ENCODE data around the gene KCND3. TPM values are rescaled to one million over a fixed set of nuclear protein-coding genes. Genes with fewer than 3 reads are reported as not detected.
A peak's percentile ranks its signal among the peaks of the same experiment; 100 is the strongest.

The KCND3 gene
- total and polyA plus RNA-seq, 2 donors from 2014 or later, result 1.2 to 12.6 TPM

- no peak for DNase-seq
- FAIRE-seq, result no peak
- H3K36me3 ChIP-seq (ENCODE audit: control insufficient read depth in 2 of 3, insufficient read depth in 3 of 3, low read length in 3 of 3), result no peaks in the 10 kb centered on the region
- H3K4me1 ChIP-seq (ENCODE audit: control insufficient read depth in 2 of 3, insufficient read depth in 2 of 3, low read depth in 1 of 3, low read length in 3 of 3), result no peaks in the 10 kb centered on the region
- no peak for TF ChIP-seq CTCF (IDR thresholded peaks at IDR 0.05; ENCODE audit: borderline replicate concordance, extremely low read depth, insufficient read depth)
- no peak overlapping the region for H3K27ac ChIP-seq (ENCODE audit: low read depth in 2 of 2, low read length in 2 of 2)
- no peaks in the 10 kb centered on the region for H3K9me3 ChIP-seq (ENCODE audit: control insufficient read depth in 2 of 3, insufficient read depth in 1 of 3, low read length in 3 of 3)
- H3K9ac ChIP-seq (ENCODE audit: low read length in 3 of 3), result no peak overlapping the region
- intact Hi-C loops (cut with DNase I), result no loop called here
- no peaks in the 10 kb centered on the region for H3K27me3 ChIP-seq (ENCODE audit: control insufficient read depth, insufficient read depth, low read length)
- H3K4me3 ChIP-seq (ENCODE audit: low read length in 3 of 3), result no peak overlapping the region
Observed at GRCh38 chr1:112001436-112001835, 12.0 kb upstream of the KCND3 start.

- Histone ChIP-seq H3K9me3 (ENCODE audit: control insufficient read depth in 2 of 3, insufficient read depth in 1 of 3, low read length in 3 of 3) (no peaks in the 10 kb centered on the region), H3K4me1 (ENCODE audit: control insufficient read depth in 2 of 3, insufficient read depth in 2 of 3, low read depth in 1 of 3, low read length in 3 of 3) (no peaks in the 10 kb centered on the region), H3K36me3 (ENCODE audit: control insufficient read depth in 2 of 3, insufficient read depth in 3 of 3, low read length in 3 of 3) (no peaks in the 10 kb centered on the region), H3K27me3 (ENCODE audit: control insufficient read depth, insufficient read depth, low read length) (no peaks in the 10 kb centered on the region), H3K9ac (ENCODE audit: low read length in 3 of 3) (no peak overlapping the region), H3K4me3 (ENCODE audit: low read length in 3 of 3) (no peak overlapping the region), H3K27ac (ENCODE audit: low read depth in 2 of 2, low read length in 2 of 2) (no peak overlapping the region)
- intact Hi-C loops (cut with DNase I), result no loop called here
- peak in 1 of 5 donors; percentile 20 for DNase-seq
- TF ChIP-seq CTCF (IDR thresholded peaks at IDR 0.05; ENCODE audit: borderline replicate concordance, extremely low read depth, insufficient read depth), result no peak
- FAIRE-seq, result no peak
Observed at GRCh38 chr1:112000048-112000447, 10.6 kb upstream of the KCND3 start.

GRCh38 chr1:111998332-111998731 is 8.9 kb upstream of the KCND3 start:
- Histone ChIP-seq H3K36me3 (ENCODE audit: control insufficient read depth in 2 of 3, insufficient read depth in 3 of 3, low read length in 3 of 3) (no peaks in the 10 kb centered on the region), H3K27ac (ENCODE audit: low read depth in 2 of 2, low read length in 2 of 2) (no peak overlapping the region), H3K27me3 (ENCODE audit: control insufficient read depth, insufficient read depth, low read length) (no peaks in the 10 kb centered on the region), H3K9ac (ENCODE audit: low read length in 3 of 3) (no peak overlapping the region), H3K9me3 (ENCODE audit: control insufficient read depth in 2 of 3, insufficient read depth in 1 of 3, low read length in 3 of 3) (no peaks in the 10 kb centered on the region), H3K4me3 (ENCODE audit: low read length in 3 of 3) (no peak overlapping the region), H3K4me1 (ENCODE audit: control insufficient read depth in 2 of 3, insufficient read depth in 2 of 3, low read depth in 1 of 3, low read length in 3 of 3) (no peaks in the 10 kb centered on the region)
- intact Hi-C loops (cut with DNase I), result no loop called here
- no peak for FAIRE-seq
- TF ChIP-seq CTCF (IDR thresholded peaks at IDR 0.05; ENCODE audit: borderline replicate concordance, extremely low read depth, insufficient read depth), result no peak
- no peak for DNase-seq

- Histone ChIP-seq H3K9me3 (ENCODE audit: control insufficient read depth in 2 of 3, insufficient read depth in 1 of 3, low read length in 3 of 3) (no peaks in the 10 kb centered on the region), H3K4me1 (ENCODE audit: control insufficient read depth in 2 of 3, insufficient read depth in 2 of 3, low read depth in 1 of 3, low read length in 3 of 3) (peaks cover 0 to 12% (median 7%) of the 10 kb centered on the region in 3 donors), H3K9ac (ENCODE audit: low read length in 3 of 3) (no peak overlapping the region), H3K27ac (ENCODE audit: low read depth in 2 of 2, low read length in 2 of 2) (no peak overlapping the region), H3K27me3 (ENCODE audit: control insufficient read depth, insufficient read depth, low read length) (peaks cover 10% of the 10 kb centered on the region), H3K36me3 (ENCODE audit: control insufficient read depth in 2 of 3, insufficient read depth in 3 of 3, low read length in 3 of 3) (no peaks in the 10 kb centered on the region), H3K4me3 (ENCODE audit: low read length in 3 of 3) (no peak overlapping the region)
- intact Hi-C loops (cut with DNase I), result no loop called here
- no peak for DNase-seq
- TF ChIP-seq CTCF (IDR thresholded peaks at IDR 0.05; ENCODE audit: borderline replicate concordance, extremely low read depth, insufficient read depth), result no peak
- FAIRE-seq, result no peak
Observed at GRCh38 chr1:111992476-111992875, 3.0 kb upstream of the KCND3 start.

Data from kidney (tissue), 14 donors.